ENCODE measurements around the gene BACE2.

The BACE2 gene

DNA sequence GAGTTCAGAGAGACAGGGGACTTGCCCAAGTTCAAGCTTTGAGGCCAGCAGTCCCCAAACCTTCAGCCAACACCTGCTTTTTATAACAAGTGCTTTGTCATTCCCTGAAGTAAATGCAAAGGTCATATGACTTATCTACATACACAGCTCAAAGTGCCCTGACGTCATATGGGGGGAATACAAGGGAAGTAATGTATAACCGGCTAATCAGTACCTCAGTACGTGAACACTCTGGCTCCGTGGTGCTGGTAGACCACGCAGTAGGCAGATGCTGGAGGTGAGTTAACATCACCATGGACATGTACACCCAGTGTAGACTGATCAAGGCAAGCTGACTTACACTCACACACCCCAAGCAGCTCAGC, 60.0 kb downstream of the BACE2 start:
- Mint-ChIP-seq H3K4me3 (no peak overlapping the region), H3K9me3 (no peaks in the 10 kb centered on the region), H3K4me1 (peaks cover 9% of the 10 kb centered on the region), H3K27me3 (ENCODE audit: low read depth) (no peaks in the 10 kb centered on the region), H3K27ac (no peak overlapping the region), H3K36me3 (ENCODE audit: low read depth) (peaks cover 11% of the 10 kb centered on the region)
- no peak for TF ChIP-seq CTCF (IDR thresholded peaks at IDR 0.05; ENCODE audit: unreplicated experiment in 3 of 3)

GRCh38 chr21:41228492-41228891, 60.5 kb downstream of the BACE2 start:
- Mint-ChIP-seq H3K9me3 (no peaks in the 10 kb centered on the region), H3K36me3 (ENCODE audit: low read depth) (peaks cover 11% of the 10 kb centered on the region), H3K4me1 (peaks cover 9% of the 10 kb centered on the region), H3K27me3 (ENCODE audit: low read depth) (no peaks in the 10 kb centered on the region), H3K4me3 (no peak overlapping the region), H3K27ac (no peak overlapping the region)
- no peak for TF ChIP-seq CTCF (IDR thresholded peaks at IDR 0.05; ENCODE audit: unreplicated experiment in 3 of 3)

- Mint-ChIP-seq H3K4me1 (peaks cover 9% of the 10 kb centered on the region), H3K27me3 (ENCODE audit: low read depth) (no peaks in the 10 kb centered on the region), H3K4me3 (no peak overlapping the region), H3K27ac (no peak overlapping the region), H3K36me3 (ENCODE audit: low read depth) (peaks cover 11% of the 10 kb centered on the region), H3K9me3 (no peaks in the 10 kb centered on the region)
- TF ChIP-seq CTCF (IDR thresholded peaks at IDR 0.05; ENCODE audit: unreplicated experiment in 3 of 3): no peak
Observed at GRCh38 chr21:41228958-41229357, 61.0 kb downstream of the BACE2 start.

DNA sequence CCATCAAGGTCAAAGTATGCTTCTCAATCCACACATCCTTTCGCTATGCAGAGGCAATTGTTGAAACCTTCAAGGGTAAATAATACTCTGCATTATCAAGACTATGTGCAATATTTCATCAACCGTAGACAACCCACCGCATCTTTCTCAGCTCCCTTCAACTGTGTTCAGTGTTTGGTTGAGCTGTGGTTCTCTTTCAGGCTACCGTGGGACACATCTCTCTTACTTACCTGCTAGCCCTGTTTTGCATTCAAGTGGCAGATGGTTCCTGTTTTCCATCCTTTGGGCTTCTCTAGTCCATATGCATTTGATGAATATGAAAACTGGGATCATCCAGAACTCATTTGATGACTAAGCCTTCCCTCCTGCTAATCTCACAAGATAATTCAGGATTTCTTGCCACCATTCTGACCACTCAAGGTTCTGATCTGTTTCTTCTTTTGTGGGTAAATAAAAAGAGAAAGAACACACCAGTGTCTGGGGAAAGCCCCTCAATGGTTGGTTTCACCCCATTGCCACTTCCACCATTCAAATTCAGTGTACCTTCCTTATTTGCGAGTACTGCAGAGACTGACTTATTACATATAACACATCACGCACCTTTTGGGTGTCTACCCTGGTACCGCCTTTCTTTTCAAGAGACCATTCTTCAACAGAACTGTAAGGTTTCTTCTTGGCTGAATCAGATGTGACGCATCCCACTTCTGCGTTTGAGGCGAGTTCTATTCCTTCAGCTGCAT, 61.7 kb downstream of the BACE2 start:
- no peak for TF ChIP-seq CTCF (IDR thresholded peaks at IDR 0.05; ENCODE audit: unreplicated experiment in 3 of 3)
- Mint-ChIP-seq H3K4me1 (peaks cover 11% of the 10 kb centered on the region), H3K27ac (no peak overlapping the region), H3K27me3 (ENCODE audit: low read depth) (no peaks in the 10 kb centered on the region), H3K4me3 (no peak overlapping the region), H3K36me3 (ENCODE audit: low read depth) (peaks cover 11% of the 10 kb centered on the region), H3K9me3 (no peaks in the 10 kb centered on the region)

GRCh38 chr21:41230497-41230896, 62.5 kb downstream of the BACE2 start:
- peaks cover 11% of the 10 kb centered on the region for H3K36me3 Mint-ChIP-seq (ENCODE audit: low read depth)
- no peaks in the 10 kb centered on the region for H3K27me3 Mint-ChIP-seq (ENCODE audit: low read depth)
- H3K4me1 Mint-ChIP-seq: peaks cover 19% of the 10 kb centered on the region
- H3K27ac Mint-ChIP-seq: no peak overlapping the region
- no peak for TF ChIP-seq CTCF (IDR thresholded peaks at IDR 0.05; ENCODE audit: unreplicated experiment in 3 of 3)
- H3K9me3 Mint-ChIP-seq: no peaks in the 10 kb centered on the region
- no peak overlapping the region for H3K4me3 Mint-ChIP-seq

DNA sequence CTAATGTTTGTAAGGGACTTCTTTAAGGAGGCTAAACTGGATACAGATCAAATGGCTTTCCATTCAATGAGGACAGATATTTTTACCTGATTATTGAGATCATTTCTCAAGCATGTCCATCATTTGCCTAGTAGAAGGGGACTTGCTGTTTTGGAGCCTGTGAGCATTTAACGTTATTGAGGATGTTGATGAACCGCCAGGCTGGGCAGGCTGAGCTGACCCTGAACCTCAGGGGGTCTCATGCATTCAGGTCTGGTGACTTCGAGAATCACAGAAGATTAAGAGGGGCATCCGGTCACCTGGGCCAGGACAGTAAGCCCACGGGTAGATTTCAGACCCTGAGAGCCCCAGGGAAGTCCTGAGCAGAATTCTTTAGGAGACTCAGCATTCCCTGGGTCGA, 63.1 kb downstream of the BACE2 start:
- H3K4me3 Mint-ChIP-seq: no peak overlapping the region
- peaks cover 11% of the 10 kb centered on the region for H3K36me3 Mint-ChIP-seq (ENCODE audit: low read depth)
- no peaks in the 10 kb centered on the region for H3K27me3 Mint-ChIP-seq (ENCODE audit: low read depth)
- peaks cover 20% of the 10 kb centered on the region for H3K4me1 Mint-ChIP-seq
- H3K27ac Mint-ChIP-seq: no peak overlapping the region
- TF ChIP-seq CTCF (IDR thresholded peaks at IDR 0.05; ENCODE audit: unreplicated experiment in 3 of 3): no peak
- H3K9me3 Mint-ChIP-seq: no peaks in the 10 kb centered on the region
